AG08395 (cell line): ENCODE results near the gene BNIPL.

Source experiments
- DNase-seq: peaks from one replicate; pipeline ENCODE4 v3.0.0; 2012; ENCODE audit warnings: mixed read lengths, low spot score

BNIPL gene

GRCh38 chr1:151059109-151060006 is 23.0 kb downstream of the BNIPL start, which contains the start of gene CDC42SE1:
Gene CDC42SE1, minus strand, starts transcription at chr1:151059622. Its CDS starts 3,892 bp downstream, at chr1:151055730.
- DNase-seq, result peak; percentile 85

- DNase-seq, result peak; percentile 57
Observed at GRCh38 chr1:151060007-151060656, 23.7 kb downstream of the BNIPL start, which contains the start of gene MLLT11. Gene MLLT11, plus strand, starts transcription at chr1:151060397. Its CDS starts 6,828 bp downstream, at chr1:151067225.

GRCh38 chr1:151060657-151061421 is 24.5 kb downstream of the BNIPL start:
- no peak for DNase-seq

- DNase-seq, result no peak
Observed at GRCh38 chr1:151061704-151062103, 25.3 kb downstream of the BNIPL start.

GRCh38 chr1:151062741-151063371 is 26.5 kb downstream of the BNIPL start:
- peak; percentile 88 for DNase-seq

- no peak for DNase-seq
Observed at GRCh38 chr1:151065089-151065645, 28.8 kb downstream of the BNIPL start.

GRCh38 chr1:151067185-151067584 is 30.8 kb downstream of the BNIPL start:
- no peak for DNase-seq

GRCh38 chr1:151069103-151069486 is 32.7 kb downstream of the BNIPL start:
- DNase-seq, result no peak

- DNase-seq, result peak; percentile 90
Observed at GRCh38 chr1:151070474-151071276, 34.3 kb downstream of the BNIPL start, which contains the start of gene GABPB2. Gene GABPB2, plus strand, starts transcription at chr1:151070761. Its CDS starts 17,429 bp downstream, at chr1:151088190.

GRCh38 chr1:151072224-151072623 is 35.8 kb downstream of the BNIPL start:
- DNase-seq, result no peak

- no peak for DNase-seq
Observed at GRCh38 chr1:151085953-151086559, 49.7 kb downstream of the BNIPL start.
